Lower leg skin (tissue), 4 donors: Measurements from ENCODE around the gene DNAH11. TPM values are rescaled to one million over a fixed set of nuclear protein-coding genes. Genes with fewer than 3 reads are reported as not detected.
"Not testable (repeated sequence)": the region's sequence is repeated elsewhere in the genome, so short reads cannot be mapped to it uniquely, and the experiment has no call there.

Source experiments
- DNase-seq, 2 donors: peaks; one replicate each; pipeline ENCODE4 v3.0.0-alpha.2; 2019; ENCODE audit warnings: low spot score in 2 of 2
- H3K4me3 ChIP-seq: fragments of 200-600 bp; sonication (generic); 2 replicates; pipeline ENCODE4 v1.5.1; 2017; ENCODE audit warnings: mild to moderate bottlenecking, low read depth; ENCODE audit not compliant: poor library complexity, severe bottlenecking
- CTCF ChIP-seq, 3 donors: fragments of 450-650 bp; IDR thresholded peaks; one replicate each; pipeline ENCODE4 v1.5.1; 2016; ENCODE audit warnings: antibody characterized with exemption in 3 of 3, mild to moderate bottlenecking in 3 of 3, moderate library complexity in 2 of 3
- POLR2A ChIP-seq, 2 donors: fragments of 450-650 bp; IDR thresholded peaks; one replicate each; pipeline ENCODE4 v1.6.1; 2016 to 2017; ENCODE audit warnings: antibody characterized with exemption in 2 of 2, mild to moderate bottlenecking in 1 of 2, moderate library complexity in 1 of 2
- WGBS, 2 donors: methylation state at CpG; one replicate each; pipeline ENCODE4 v1.1.5; 2018; 5-methylcytosine and 5-hydroxymethylcytosine counted together
- intact Hi-C: fragments of 100-400 bp; cut with DNase I; formaldehyde crosslinking; loops from one replicate; pipeline ENCODE4 v1.15.0; 2023; ENCODE audit warnings: low total_unique reads
- total RNA-seq, 4 donors: library from RNA; depleted of rRNA; stranded (reverse); fragments of >200 nt; gene quantifications; one replicate each; pipeline ENCODE4 v1.1.0, GENCODE V29; 2016

The DNAH11 gene
- total RNA-seq, 4 donors from 2014 or later = 0.88 to 10.0 (median 4.1) TPM

- intact Hi-C loops = no loop called here
- 75 to 79% methylated on average over 10 of the region's 10 CpGs for WGBS, 2 donors
These were observed 177.0 kb downstream of the DNAH11 start for GRCh38 chr7:21719846-21720245.

DNA sequence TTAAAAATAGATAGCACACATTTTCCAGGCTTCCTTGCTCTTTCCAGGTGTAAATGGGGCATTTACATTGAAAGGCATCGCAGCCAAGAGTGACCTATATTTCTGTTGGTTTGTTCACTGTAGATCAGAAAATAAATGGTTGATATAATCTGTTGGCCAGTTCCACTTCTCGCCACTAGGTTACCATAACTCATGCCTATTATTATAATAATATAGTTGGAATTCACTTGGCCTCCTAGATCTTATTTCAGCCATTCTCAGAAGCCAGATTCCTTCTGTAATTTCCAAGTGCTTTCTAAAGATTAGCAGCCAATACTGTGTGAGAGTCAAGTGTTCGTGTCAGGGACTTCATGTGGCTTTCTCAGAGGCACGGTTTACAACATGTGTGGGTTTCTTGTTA is 179.5 kb downstream of the DNAH11 start:
- H3K4me3 ChIP-seq = no peak overlapping the region
- TF ChIP-seq POLR2A (IDR thresholded peaks at IDR 0.05) = no peak
- WGBS, 2 donors = 87 to 90% methylated on average over 4 of the region's 4 CpGs
- DNase-seq = no peak
- intact Hi-C loops = no loop called here

More at GRCh38 chr7:21719846-21720245, 177.0 kb downstream of the DNAH11 start:
- TF ChIP-seq CTCF (IDR thresholded peaks at IDR 0.05) (no peak), POLR2A (IDR thresholded peaks at IDR 0.05) (no peak)
- no peak overlapping the region for H3K4me3 ChIP-seq
- DNase-seq = no peak

DNA sequence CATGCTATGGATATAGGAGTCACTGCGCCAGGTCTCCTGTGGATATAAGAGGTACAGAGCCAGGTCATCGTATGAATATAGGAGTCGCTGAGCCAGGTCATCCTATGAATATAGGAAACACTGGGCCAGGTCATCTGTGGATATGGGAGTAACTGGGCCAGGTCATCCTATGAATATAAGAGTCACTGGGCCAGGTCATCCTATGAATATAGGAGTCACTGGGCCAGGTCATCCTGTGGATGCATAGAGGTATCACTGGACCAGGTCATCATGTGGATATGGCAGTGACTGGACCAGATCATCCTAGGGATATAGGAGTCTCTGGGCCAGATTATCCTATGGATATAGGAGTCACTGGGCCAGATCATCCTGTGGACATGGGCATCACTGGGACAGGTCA is 181.7 kb downstream of the DNAH11 start:
- DNase-seq = no peak
- intact Hi-C loops = no loop called here
- no peak overlapping the region for H3K4me3 ChIP-seq
- no peak for TF ChIP-seq CTCF (IDR thresholded peaks at IDR 0.05)
- TF ChIP-seq POLR2A (IDR thresholded peaks at IDR 0.05) = no peak
- 62% methylated on average over 3 of the region's 3 CpGs for WGBS, 2 donors

DNA sequence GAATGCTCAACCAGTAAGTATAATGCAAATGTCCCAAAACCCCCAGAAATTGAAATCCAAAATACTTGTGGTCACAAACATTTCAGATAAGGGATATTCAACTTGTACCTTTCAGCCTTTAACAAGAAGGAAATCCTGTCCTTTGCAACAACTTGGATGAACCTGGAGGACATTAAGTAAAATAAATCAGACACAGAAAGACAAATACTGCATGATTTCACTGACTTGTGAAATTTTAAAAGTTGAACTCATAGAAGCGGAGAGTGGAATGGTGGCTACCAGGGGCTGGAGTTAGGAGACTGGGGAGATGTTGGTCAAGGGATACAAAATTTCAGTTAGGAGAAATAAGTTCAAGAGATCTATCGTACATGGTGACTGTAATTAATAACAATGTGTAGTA is 187.6 kb downstream of the DNAH11 start:
- no peak for TF ChIP-seq CTCF (IDR thresholded peaks at IDR 0.05)
- TF ChIP-seq POLR2A (IDR thresholded peaks at IDR 0.05) = no peak
- intact Hi-C loops = no loop called here
- no peak overlapping the region for H3K4me3 ChIP-seq
- WGBS, 2 donors = 95% methylated on average over 2 of the region's 2 CpGs
- no peak for DNase-seq

DNA sequence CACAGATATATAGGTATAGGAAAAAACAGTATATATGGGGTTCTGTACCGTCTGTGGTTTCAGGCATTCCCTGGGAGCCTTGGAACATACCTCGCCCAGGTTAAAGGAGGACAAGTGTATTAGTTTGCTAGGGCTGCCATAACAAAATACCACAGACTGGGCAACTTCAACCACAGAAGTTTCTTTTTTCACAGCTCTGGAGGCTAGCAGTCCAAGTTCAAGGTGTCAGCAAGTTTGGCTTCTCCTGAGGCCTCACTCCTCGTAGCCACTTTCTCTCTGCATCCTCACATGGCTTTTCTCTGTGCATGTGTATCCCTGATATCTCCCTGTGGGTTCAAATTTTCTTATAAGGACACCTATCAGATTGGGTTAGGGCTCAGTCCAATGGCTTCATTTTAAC is 189.1 kb downstream of the DNAH11 start:
- WGBS, 2 donors = 72 to 81% methylated on average over 3 of the region's 3 CpGs
- no peak overlapping the region for H3K4me3 ChIP-seq
- intact Hi-C loops = no loop called here
- TF ChIP-seq POLR2A (IDR thresholded peaks at IDR 0.05) (no peak), CTCF (IDR thresholded peaks at IDR 0.05) (no peak)
- no peak for DNase-seq

- H3K4me3 ChIP-seq, DNase-seq, intact Hi-C loops: not testable (repeated sequence)
- WGBS, 2 donors = 73 to 79% methylated on average over 6 of the region's 6 CpGs
These were observed 190.1 kb downstream of the DNAH11 start for GRCh38 chr7:21732956-21733355.

DNA sequence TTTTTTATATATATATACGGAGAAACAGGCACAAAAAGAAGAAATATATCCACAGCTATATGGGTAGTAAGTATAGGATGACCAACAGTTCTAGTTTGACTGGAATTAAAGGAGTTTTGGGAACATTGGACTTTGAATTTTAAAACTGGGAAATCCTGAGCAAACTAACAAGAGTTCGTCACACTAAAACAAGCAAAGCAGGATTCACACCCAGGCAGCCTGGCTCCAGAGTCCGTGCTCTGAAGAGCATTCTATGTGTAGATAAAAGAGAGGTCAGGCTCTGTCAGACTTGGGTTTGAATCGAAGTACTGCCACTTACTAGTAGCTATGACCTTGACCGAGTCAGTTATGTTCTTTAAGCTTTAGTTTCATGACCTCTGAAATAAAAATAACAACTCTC is 191.0 kb downstream of the DNAH11 start:
- TF ChIP-seq CTCF (IDR thresholded peaks at IDR 0.05) (no peak), POLR2A (IDR thresholded peaks at IDR 0.05) (no peak)
- H3K4me3 ChIP-seq = no peak overlapping the region
- WGBS, 2 donors = 81% methylated on average over 5 of the region's 5 CpGs
- no peak for DNase-seq
- intact Hi-C loops = no loop called here
